Measurements from ENCODE around the gene SSNA1.

The SSNA1 gene

GRCh38 chr9:137156567-137157375, 31.7 kb upstream of the SSNA1 start:
- Histone ChIP-seq H3K36me3 (replicated peaks; ENCODE audit: low read depth, low read length) (no peaks in the 10 kb centered on the region), H3K27ac (ENCODE audit: low read length) (no peak overlapping the region), H3K79me2 (ENCODE audit: low read length) (no peaks in the 10 kb centered on the region), H3K27me3 (ENCODE audit: low read depth, low read length) (0 out of 2 replicates have a peak, but pooled peaks cover 6% of the 10 kb centered on the region), H4K20me1 (ENCODE audit: insufficient read depth, low read length) (no peaks in the 10 kb centered on the region), H3K4me2 (ENCODE audit: low read length) (no peak overlapping the region), H3K9me3 (ENCODE audit: insufficient read depth, low read length) (no peaks in the 10 kb centered on the region), H3K4me1 (ENCODE audit: low read length) (peaks cover 24% of the 10 kb centered on the region), H2AFZ (ENCODE audit: low read depth, low read length) (no peak overlapping the region), H3K9ac (ENCODE audit: low read length) (no peak overlapping the region), H3K4me3 (ENCODE audit: low read length) (no peak overlapping the region)
- no peak for TF ChIP-seq EZH2phosphoT487 (IDR thresholded peaks at IDR 0.05; ENCODE audit: low read depth)
- TF ChIP-seq CTCF (IDR thresholded peaks at IDR 0.05; ENCODE audit: low read depth, low read length): no peak

GRCh38 chr9:137157618-137158415, 30.7 kb upstream of the SSNA1 start:
- no peak overlapping the region for H2AFZ ChIP-seq (ENCODE audit: low read depth, low read length)
- H3K36me3 ChIP-seq (replicated peaks; ENCODE audit: low read depth, low read length): no peaks in the 10 kb centered on the region
- H3K4me1 ChIP-seq (ENCODE audit: low read length): peaks cover 19% of the 10 kb centered on the region
- 0 out of 2 replicates have a peak, but pooled peaks cover 6% of the 10 kb centered on the region for H3K27me3 ChIP-seq (ENCODE audit: low read depth, low read length)
- no peaks in the 10 kb centered on the region for H3K9me3 ChIP-seq (ENCODE audit: insufficient read depth, low read length)
- H4K20me1 ChIP-seq (ENCODE audit: insufficient read depth, low read length): no peaks in the 10 kb centered on the region
- no peak overlapping the region for H3K4me3 ChIP-seq (ENCODE audit: low read length)
- no peak overlapping the region for H3K27ac ChIP-seq (ENCODE audit: low read length)
- TF ChIP-seq EZH2phosphoT487 (IDR thresholded peaks at IDR 0.05; ENCODE audit: low read depth) (no peak), CTCF (IDR thresholded peaks at IDR 0.05; ENCODE audit: low read depth, low read length) (no peak)
- H3K4me2 ChIP-seq (ENCODE audit: low read length): no peak overlapping the region
- no peaks in the 10 kb centered on the region for H3K79me2 ChIP-seq (ENCODE audit: low read length)
- H3K9ac ChIP-seq (ENCODE audit: low read length): no peak overlapping the region

- H3K9ac ChIP-seq (ENCODE audit: low read length): peak overlapping the region; percentile 17; the same call in 1 of the 2 replicates
- H3K36me3 ChIP-seq (replicated peaks; ENCODE audit: low read depth, low read length): no peaks in the 10 kb centered on the region
- H3K79me2 ChIP-seq (ENCODE audit: low read length): no peaks in the 10 kb centered on the region
- peak overlapping the region; percentile 56; the same call in 1 of the 2 replicates for H3K4me2 ChIP-seq (ENCODE audit: low read length)
- H4K20me1 ChIP-seq (ENCODE audit: insufficient read depth, low read length): no peaks in the 10 kb centered on the region
- TF ChIP-seq CTCF (IDR thresholded peaks at IDR 0.05; ENCODE audit: low read depth, low read length): no peak
- TF ChIP-seq EZH2phosphoT487 (IDR thresholded peaks at IDR 0.05; ENCODE audit: low read depth): no peak
- no peaks in the 10 kb centered on the region for H3K9me3 ChIP-seq (ENCODE audit: insufficient read depth, low read length)
- no peak overlapping the region for H3K4me3 ChIP-seq (ENCODE audit: low read length)
- H3K4me1 ChIP-seq (ENCODE audit: low read length): peaks cover 19% of the 10 kb centered on the region
- no peak overlapping the region for H2AFZ ChIP-seq (ENCODE audit: low read depth, low read length)
- no peak overlapping the region for H3K27ac ChIP-seq (ENCODE audit: low read length)
- H3K27me3 ChIP-seq (ENCODE audit: low read depth, low read length): 0 out of 2 replicates have a peak, but pooled peaks cover 6% of the 10 kb centered on the region
Observed at GRCh38 chr9:137158625-137159024, 29.9 kb upstream of the SSNA1 start.
